SU-DHL-6 (cell line): ENCODE measurements around the gene TMEM178B.

Experiments used
- H2AFZ ChIP-seq: fragments of 200-600 bp; sonication (generic); 2 replicates; pipeline ENCODE4 v1.6.1; 2014; ENCODE audit warnings: low read depth, mild to moderate bottlenecking, moderate library complexity, mixed read lengths, antibody characterized with exemption, low read length; ENCODE audit not compliant: severe bottlenecking
- H3F3A ChIP-seq: fragments of 200-600 bp; shearing (Covaris generic); 2 replicates; pipeline ENCODE4 v1.6.0; 2016; ENCODE audit warnings: antibody characterized with exemption, mild to moderate bottlenecking; ENCODE audit not compliant: insufficient read depth
- H3K27ac ChIP-seq: fragments of 200-600 bp; sonication (generic); 2 replicates; pipeline ENCODE4 v1.5.1; 2016; ENCODE audit warnings: low read depth, mild to moderate bottlenecking, low read length, moderate library complexity, mixed read lengths
- H3K27me3 ChIP-seq: fragments of 200-600 bp; sonication (generic), shearing (Covaris generic); 2 replicates; pipeline ENCODE4 v1.6.0; 2014; ENCODE audit warnings: mild to moderate bottlenecking, low read length
- H3K36me3 ChIP-seq: fragments of 200-600 bp; sonication (generic); 2 replicates; pipeline ENCODE4 v1.6.1; 2014; ENCODE audit warnings: mild to moderate bottlenecking, low read length, mixed read lengths
- H3K4me2 ChIP-seq: fragments of 300-600, 200-600 bp; shearing (Covaris generic), sonication (generic); 2 replicates; pipeline ENCODE4 v1.6.0; 2014; ENCODE audit warnings: low read length, low read depth, mild to moderate bottlenecking; ENCODE audit not compliant: poor library complexity, severe bottlenecking
- H3K4me3 ChIP-seq: fragments of 200-600 bp; sonication (generic); 2 replicates; pipeline ENCODE4 v1.5.1; 2014; ENCODE audit warnings: antibody characterized with exemption, low read length, mild to moderate bottlenecking, mixed read lengths; ENCODE audit not compliant: insufficient read depth, poor library complexity, severe bottlenecking
- H3K79me2 ChIP-seq: fragments of 200-600 bp; sonication (generic); 2 replicates; pipeline ENCODE4 v1.6.1; 2014; ENCODE audit warnings: mild to moderate bottlenecking, low read length, moderate library complexity; ENCODE audit not compliant: insufficient read depth
- H3K9ac ChIP-seq: fragments of 200-600 bp; sonication (generic); 2 replicates; pipeline ENCODE4 v1.7.0; 2014; ENCODE audit warnings: mild to moderate bottlenecking, low read length
- H3K9me2 ChIP-seq: fragments of 200-600 bp; sonication (generic); replicated peaks from 2 replicates; pipeline ENCODE4 v1.6.1; 2014; ENCODE audit warnings: low read length; ENCODE audit not compliant: insufficient read depth
- H3K9me3 ChIP-seq: fragments of 200-600 bp; sonication (generic); 2 replicates; pipeline ENCODE4 v1.6.1; 2014; ENCODE audit warnings: low read length, mixed read lengths; ENCODE audit not compliant: insufficient read depth
- H4K20me1 ChIP-seq: fragments of 200-600 bp; sonication (generic); 2 replicates; pipeline ENCODE4 v1.6.1; 2014; ENCODE audit warnings: low read depth, mild to moderate bottlenecking, antibody characterized with exemption, low read length, moderate library complexity, mixed read lengths
- CTCF ChIP-seq: fragments of 200-600 bp; sonication (generic); IDR thresholded peaks from one replicate; pipeline ENCODE4 v1.5.1; 2017; ENCODE audit warnings: antibody characterized with exemption, mild to moderate bottlenecking, low read length, moderate library complexity; ENCODE audit not compliant: insufficient read depth, poor library complexity, severe bottlenecking
- EZH2phosphoT487 ChIP-seq: fragments of 200-600 bp; sonication (generic), shearing (Covaris generic); conservative IDR thresholded peaks from 2 replicates; pipeline ENCODE4 v1.6.1; 2018; ENCODE audit warnings: mild to moderate bottlenecking, antibody characterized with exemption, low read length, moderate library complexity, mixed read lengths

Gene TMEM178B

GRCh38 chr7:141361960-141362359 lies 288.1 kb downstream of the TMEM178B start:
- Histone ChIP-seq H3K9ac (no peak overlapping the region), H3K4me2 (no peak overlapping the region), H3F3A (no peaks in the 10 kb centered on the region), H3K27ac (no peak overlapping the region), H3K79me2 (no peaks in the 10 kb centered on the region), H4K20me1 (no peaks in the 10 kb centered on the region), H3K27me3 (no peaks in the 10 kb centered on the region), H3K4me3 (no peak overlapping the region), H3K36me3 (no peaks in the 10 kb centered on the region), H3K9me3 (no peaks in the 10 kb centered on the region), H2AFZ (no peak overlapping the region), H3K9me2 (no peaks in the 10 kb centered on the region)
- TF ChIP-seq CTCF = no peak

DNA sequence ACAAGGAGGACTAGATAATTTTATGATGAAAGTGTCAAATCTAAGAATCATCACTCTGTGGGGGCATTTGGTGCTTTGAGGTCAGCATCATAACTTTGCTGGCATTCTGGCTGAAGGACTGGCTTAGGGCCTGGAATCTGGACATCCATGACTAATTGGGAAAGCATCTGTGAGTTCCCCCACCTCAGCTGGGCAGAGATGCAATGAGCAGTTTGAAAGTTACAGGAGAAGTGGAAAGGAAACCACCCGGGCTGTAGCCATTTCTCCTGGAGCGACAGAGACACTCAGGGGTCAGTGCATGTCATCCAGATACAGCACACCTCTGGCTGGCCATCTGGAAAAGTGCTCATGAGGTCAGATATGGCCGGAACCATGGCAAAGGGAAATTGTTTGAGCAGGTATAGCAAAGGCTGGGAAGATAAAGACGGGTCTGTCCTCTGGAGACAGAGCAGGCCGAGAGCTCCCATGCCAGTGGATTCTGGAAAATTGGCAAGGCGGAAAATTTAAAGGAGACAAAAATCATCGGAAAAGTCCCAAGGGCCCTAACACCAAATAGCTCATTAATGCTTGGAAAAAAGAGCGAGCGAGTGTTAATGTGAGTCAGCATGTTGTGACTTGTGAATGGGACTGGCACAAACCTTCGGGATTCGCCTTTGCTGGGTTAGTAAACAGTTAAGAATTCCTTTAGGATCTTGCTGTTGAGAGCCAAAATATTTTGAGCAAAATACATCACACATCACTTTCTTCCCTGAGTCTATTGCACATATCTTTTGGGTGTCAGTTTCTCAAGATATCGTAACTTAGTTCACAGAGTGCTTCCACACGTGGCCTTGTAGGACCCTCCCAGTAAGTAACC lies 288.9 kb downstream of the TMEM178B start:
- Histone ChIP-seq H3K9me3 (no peaks in the 10 kb centered on the region), H3K36me3 (no peaks in the 10 kb centered on the region), H3F3A (no peaks in the 10 kb centered on the region), H3K27ac (no peak overlapping the region), H3K9ac (no peak overlapping the region), H3K79me2 (no peaks in the 10 kb centered on the region), H3K4me3 (no peak overlapping the region), H2AFZ (no peak overlapping the region), H3K9me2 (no peaks in the 10 kb centered on the region), H3K4me2 (no peak overlapping the region), H4K20me1 (no peaks in the 10 kb centered on the region), H3K27me3 (no peaks in the 10 kb centered on the region)
- TF ChIP-seq EZH2phosphoT487 (no peak), CTCF (no peak)

DNA sequence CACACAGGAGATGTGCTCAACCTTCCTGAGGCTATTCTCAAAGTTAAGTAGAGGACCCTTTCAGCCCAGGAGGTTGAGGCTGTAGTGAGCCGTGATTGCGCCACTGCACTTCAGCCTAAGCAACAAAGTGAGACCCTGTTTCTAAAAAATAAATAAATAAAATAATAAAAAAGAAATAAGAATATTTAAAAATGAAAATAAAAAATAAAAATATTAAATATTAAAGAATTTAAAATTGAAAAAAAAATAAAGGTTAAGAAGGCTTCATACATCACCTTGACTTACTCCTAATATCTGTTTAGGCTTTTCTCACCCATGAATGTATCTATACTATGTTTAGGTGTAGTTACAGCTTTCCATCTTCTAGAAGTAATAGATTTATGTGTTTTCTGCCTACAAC lies 289.9 kb downstream of the TMEM178B start:
- no peaks in the 10 kb centered on the region for H3K36me3 ChIP-seq
- H3K4me3 ChIP-seq = no peak overlapping the region
- H3K9me2 ChIP-seq = no peaks in the 10 kb centered on the region
- H2AFZ ChIP-seq = no peak overlapping the region
- TF ChIP-seq CTCF = no peak
- TF ChIP-seq EZH2phosphoT487 = no peak
- no peak overlapping the region for H3K9ac ChIP-seq
- no peaks in the 10 kb centered on the region for H3K79me2 ChIP-seq
- H3K9me3 ChIP-seq = no peaks in the 10 kb centered on the region
- no peaks in the 10 kb centered on the region for H3F3A ChIP-seq
- H3K4me2 ChIP-seq = no peak overlapping the region
- H3K27ac ChIP-seq = no peak overlapping the region
- no peaks in the 10 kb centered on the region for H3K27me3 ChIP-seq
- no peaks in the 10 kb centered on the region for H4K20me1 ChIP-seq
